ENCODE data around the gene FAM20C. TPM values are rescaled to one million over a fixed set of nuclear protein-coding genes. Genes with fewer than 3 reads are reported as not detected.

FAM20C gene
- total RNA-seq, 1 experiment from 2014 or later = 62.6 TPM

DNA sequence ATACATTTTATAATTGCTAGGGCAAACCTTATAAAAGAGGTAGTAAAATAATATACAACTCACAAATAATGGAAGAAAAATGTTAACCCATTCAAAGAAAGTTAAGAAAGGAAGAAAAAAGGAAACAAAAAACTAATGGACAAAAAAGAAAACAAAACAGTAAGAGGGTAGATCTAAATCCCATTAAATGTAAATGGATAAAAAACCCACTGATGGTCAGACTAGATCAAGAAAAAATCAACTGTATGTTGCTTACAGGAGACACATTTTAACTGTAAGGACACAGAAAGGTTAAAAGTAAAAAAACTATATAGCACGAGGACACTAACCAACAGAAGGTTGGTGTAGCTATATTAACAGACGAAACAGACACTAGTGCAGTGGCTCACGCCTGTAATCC lies 115.6 kb downstream of the FAM20C start:
- Histone ChIP-seq H3K56ac (ENCODE audit: insufficient read length, low read depth, low read length) (no peak overlapping the region), H3K14ac (ENCODE audit: insufficient read depth, low read length) (no peak overlapping the region), H3K9me3 (ENCODE audit: control insufficient read depth, low read depth, low read length) (no peaks in the 10 kb centered on the region), H3K4me2 (ENCODE audit: insufficient read depth, insufficient read length, low read length) (no peak overlapping the region), H2AK5ac (ENCODE audit: insufficient read length, low read length) (no peak overlapping the region), H2BK15ac (ENCODE audit: low read depth, low read length) (no peak overlapping the region), H3K18ac (ENCODE audit: insufficient read length, low read depth, low read length) (no peak overlapping the region), H2BK120ac (ENCODE audit: low read depth, low read length, poor library complexity, severe bottlenecking) (no peak overlapping the region), H3K27ac (ENCODE audit: insufficient read length, low read depth, low read length) (no peak overlapping the region), H4K8ac (replicated peaks; ENCODE audit: insufficient read length, low read depth, low read length) (no peak overlapping the region), H4K20me1 (ENCODE audit: control insufficient read depth, insufficient read depth, insufficient read length) (no peaks in the 10 kb centered on the region), H3K4me1 (ENCODE audit: insufficient read depth, low read length) (no peaks in the 10 kb centered on the region), H3K9ac (ENCODE audit: extremely low read depth, insufficient read length, low read length) (no peak overlapping the region), H3K79me1 (ENCODE audit: insufficient read depth, low read depth, low read length, poor library complexity, severe bottlenecking) (no peaks in the 10 kb centered on the region), H3T11ph (ENCODE audit: low read length) (no peak overlapping the region), H3K27me3 (ENCODE audit: insufficient read depth, low read length) (no peaks in the 10 kb centered on the region), H2BK5ac (ENCODE audit: insufficient read length, low read length) (no peak overlapping the region), H4K91ac (ENCODE audit: insufficient read length, low read depth, low read length) (no peak overlapping the region), H3K79me2 (ENCODE audit: insufficient read depth, low read length) (no peaks in the 10 kb centered on the region), H4K5ac (ENCODE audit: insufficient read length, low read depth, low read length) (no peak overlapping the region), H2AFZ (ENCODE audit: low read length) (no peak overlapping the region), H3K23ac (ENCODE audit: insufficient read length, low read depth, low read length) (no peak overlapping the region), H3K4ac (ENCODE audit: low read depth, low read length) (no peak overlapping the region), H2BK12ac (ENCODE audit: insufficient read length, low read depth, low read length) (no peak overlapping the region), H3K23me2 (ENCODE audit: insufficient read length, low read depth, low read length, poor library complexity, severe bottlenecking) (no peaks in the 10 kb centered on the region), H2BK20ac (ENCODE audit: low read depth, low read length, poor library complexity, severe bottlenecking) (no peak overlapping the region)
- Mint-ChIP-seq H3K4me3 (no peak overlapping the region), H3K9me3 (peaks cover 19 to 23% of the 10 kb centered on the region in 2 experiments), H3K27ac (no peak overlapping the region), H3K27me3 (ENCODE audit: low read depth) (peaks cover 11% of the 10 kb centered on the region), H3K4me1 (peaks cover 0 to 6% of the 10 kb centered on the region in 2 experiments; a peak in 2 of 4 replicates), H3K36me3 (ENCODE audit: insufficient read depth in 1 of 3, low read depth in 3 of 3) (no peaks in the 10 kb centered on the region; a peak in 2 of 7 replicates)
- WGBS (ENCODE audit: extremely low coverage, insufficient read length, low lambda C conversion rate) = no CpG with 5 or more reads among the region's 3 CpGs
- DNase-seq = no peak
- TF ChIP-seq, protein P1, sequence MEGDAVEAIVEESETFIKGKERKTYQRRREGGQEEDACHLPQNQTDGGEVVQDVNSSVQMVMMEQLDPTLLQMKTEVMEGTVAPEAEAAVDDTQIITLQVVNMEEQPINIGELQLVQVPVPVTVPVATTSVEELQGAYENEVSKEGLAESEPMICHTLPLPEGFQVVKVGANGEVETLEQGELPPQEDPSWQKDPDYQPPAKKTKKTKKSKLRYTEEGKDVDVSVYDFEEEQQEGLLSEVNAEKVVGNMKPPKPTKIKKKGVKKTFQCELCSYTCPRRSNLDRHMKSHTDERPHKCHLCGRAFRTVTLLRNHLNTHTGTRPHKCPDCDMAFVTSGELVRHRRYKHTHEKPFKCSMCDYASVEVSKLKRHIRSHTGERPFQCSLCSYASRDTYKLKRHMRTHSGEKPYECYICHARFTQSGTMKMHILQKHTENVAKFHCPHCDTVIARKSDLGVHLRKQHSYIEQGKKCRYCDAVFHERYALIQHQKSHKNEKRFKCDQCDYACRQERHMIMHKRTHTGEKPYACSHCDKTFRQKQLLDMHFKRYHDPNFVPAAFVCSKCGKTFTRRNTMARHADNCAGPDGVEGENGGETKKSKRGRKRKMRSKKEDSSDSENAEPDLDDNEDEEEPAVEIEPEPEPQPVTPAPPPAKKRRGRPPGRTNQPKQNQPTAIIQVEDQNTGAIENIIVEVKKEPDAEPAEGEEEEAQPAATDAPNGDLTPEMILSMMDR (conservative IDR thresholded peaks at IDR 0.05) = no peak
